HCT116 (cell line): ENCODE measurements around the gene SPAG5. TPM values are rescaled to one million over a fixed set of nuclear protein-coding genes. Genes with fewer than 3 reads are reported as not detected.

Experiments used
- ATAC-seq: fragments of 200-7000 bp; cut with Tn5 transposase; 2 replicates; pipeline ENCODE4 v1.9.1; 2020; ENCODE audit warnings: mild to moderate bottlenecking, moderate library complexity
- BruUV-seq: library from RNA; stranded (reverse); fragments of 400-500 nt; replicated peaks from 2 replicates; lab custom pipeline; 2021; lab: Mats Ljungman, UMichigan
- CTCF ChIA-PET: fragments of 300-600 bp; sonication (Branson Sonifier 250); formaldehyde crosslinking; loops from one replicate; lab custom pipeline; 2021; ENCODE audit warnings: antibody characterized with exemption; lab: Charles Lee
- POLR2A ChIA-PET: fragments of 300-600, 350-600 bp; sonication (Branson Sonifier 250); formaldehyde crosslinking; loops from one replicate; lab custom pipeline; 2021; ENCODE audit warnings: antibody characterized with exemption; lab: Charles Lee
- RAD21 ChIA-PET, 2 experiments: fragments of 300-600 bp; sonication (Branson Sonifier 250); formaldehyde crosslinking; loops; one replicate each; lab custom pipeline; 2023; ENCODE audit warnings: low total read pairs in 2 of 2; ENCODE audit not compliant: uncharacterized antibody in 2 of 2, unreplicated experiment in 2 of 2, low non-redundant PET in 1 of 2; lab: Charles Lee
- DNase-seq: peaks from one replicate; pipeline ENCODE4 v3.0.0-alpha.2; 2010; ENCODE audit warnings: low read depth, low spot score
- H2AFZ ChIP-seq: fragments of 200-600 bp; shearing (Covaris generic), sonication (generic); 2 replicates; pipeline ENCODE4 v1.6.1; 2017; ENCODE audit warnings: low read depth, mixed run types, mixed read lengths, antibody characterized with exemption, low read length; ENCODE audit not compliant: poor library complexity, severe bottlenecking
- H3K27ac ChIP-seq: 2 replicates; pipeline ENCODE4 v1.5.1; 2012; ENCODE audit warnings: low read depth, low read length
- H3K27me3 ChIP-seq: fragments of 200-600 bp; sonication (generic); 2 replicates; pipeline ENCODE4 v1.6.1; 2016; ENCODE audit warnings: mixed run types, low read length, mixed read lengths; ENCODE audit not compliant: insufficient read depth
- H3K36me3 ChIP-seq, 2 experiments: fragments of 200-500 bp in 1 of 2; fragments of 200-600 bp in 1 of 2; sonication (Bioruptor generic) in 1 of 2; sonication (generic) in 1 of 2; 2 replicates each; pipeline versions ENCODE4 v1.5.1 to v1.6.1; 2014 to 2016; ENCODE audit warnings: low read length in 2 of 2, inconsistent platforms in 1 of 2, mixed read lengths in 1 of 2, mixed run types in 1 of 2; ENCODE audit not compliant: insufficient read depth in 2 of 2, control insufficient read depth in 1 of 2
- H3K4me1 ChIP-seq, 2 experiments: fragments of 200-600 bp in 1 of 2; sonication (generic) in 1 of 2; 2 replicates each; pipeline versions ENCODE4 v1.5.1 to v1.6.1; 2012 to 2017; ENCODE audit warnings: low read length in 2 of 2, inconsistent platforms in 1 of 2, mild to moderate bottlenecking in 1 of 2, mixed read lengths in 1 of 2, mixed run types in 1 of 2, moderate library complexity in 1 of 2; ENCODE audit not compliant: insufficient read depth in 2 of 2, control insufficient read depth in 1 of 2
- H3K4me2 ChIP-seq: fragments of 200-600 bp; sonication (generic); 2 replicates; pipeline ENCODE4 v1.6.1; 2017; ENCODE audit warnings: mixed run types, low read length, mixed read lengths
- H3K4me3 ChIP-seq, 2 experiments: fragments of 200-600 bp in 1 of 2; sonication (generic) in 1 of 2; replicated peaks in 1 of 2; 2 replicates each; pipeline ENCODE4 v1.5.1; 2011 to 2016; ENCODE audit warnings: low read length in 2 of 2, control low read depth in 1 of 2, low read depth in 1 of 2, mild to moderate bottlenecking in 1 of 2, mixed read lengths in 1 of 2, mixed run types in 1 of 2
- H3K79me2 ChIP-seq: fragments of 200-600 bp; sonication (generic); 2 replicates; pipeline ENCODE4 v1.6.1; 2017; ENCODE audit warnings: mild to moderate bottlenecking, mixed run types, low read length, moderate library complexity, mixed read lengths; ENCODE audit not compliant: insufficient read depth
- H3K9ac ChIP-seq: fragments of 200-600 bp; sonication (generic); 2 replicates; pipeline ENCODE4 v1.6.1; 2016; ENCODE audit warnings: low read length, mixed read lengths
- H3K9me2 ChIP-seq: fragments of 200-600 bp; sonication (generic), shearing (Covaris generic); 2 replicates; pipeline ENCODE4 v1.6.1; 2017; ENCODE audit warnings: mixed run types, mild to moderate bottlenecking, moderate library complexity; ENCODE audit not compliant: insufficient read depth
- H3K9me3 ChIP-seq, 2 experiments: fragments of 200-500 bp in 1 of 2; fragments of 200-600 bp in 1 of 2; sonication (Bioruptor generic) in 1 of 2; sonication (generic) in 1 of 2; 2 replicates each; pipeline ENCODE4 v1.6.1; 2014 to 2017; ENCODE audit warnings: low read length in 2 of 2, mixed read lengths in 2 of 2, inconsistent platforms in 1 of 2, low read depth in 1 of 2, mild to moderate bottlenecking in 1 of 2, mixed run types in 1 of 2, moderate library complexity in 1 of 2; ENCODE audit not compliant: control insufficient read depth in 1 of 2, insufficient read depth in 1 of 2
- H4K20me1 ChIP-seq: fragments of 200-600 bp; sonication (generic), shearing (Covaris generic); 2 replicates; pipeline ENCODE4 v1.6.1; 2017; ENCODE audit warnings: mixed run types, mild to moderate bottlenecking, moderate library complexity; ENCODE audit not compliant: insufficient read depth
- CBX3 ChIP-seq: IDR thresholded peaks from 2 replicates; pipeline ENCODE4 v1.6.1; 2012; ENCODE audit warnings: low read depth
- CTCF ChIP-seq, 3 experiments: fragments of 200-600 bp in 1 of 3; sonication (generic) in 1 of 3; IDR thresholded peaks in 2 of 3; conservative IDR thresholded peaks in 1 of 3; 2 replicates each; pipeline ENCODE4 v1.5.1; 2012 to 2017; ENCODE audit warnings: low read depth in 2 of 3, low read length in 2 of 3, antibody characterized with exemption in 1 of 3, borderline replicate concordance in 1 of 3, control low read depth in 1 of 3, mild to moderate bottlenecking in 1 of 3, mixed read lengths in 1 of 3, mixed run types in 1 of 3, moderate library complexity in 1 of 3; ENCODE audit not compliant: insufficient read depth in 1 of 3
- EGR1 ChIP-seq: IDR thresholded peaks from 2 replicates; pipeline ENCODE4 v1.6.1; 2012; ENCODE audit warnings: low read depth
- ELF1 ChIP-seq: IDR thresholded peaks from 2 replicates; pipeline ENCODE4 v1.6.1; 2012; ENCODE audit warnings: low read depth, borderline replicate concordance
- EZH2phosphoT487 ChIP-seq: fragments of 200-600 bp; IDR thresholded peaks from 2 replicates; pipeline ENCODE4 v1.6.1; 2018; ENCODE audit warnings: antibody characterized with exemption, borderline replicate concordance
- FOSL1 ChIP-seq: IDR thresholded peaks from 2 replicates; pipeline ENCODE4 v1.6.1; 2012; ENCODE audit warnings: low read depth
- RAD21 ChIP-seq: IDR thresholded peaks from 2 replicates; pipeline ENCODE4 v1.6.1; 2012; ENCODE audit warnings: low read depth, mild to moderate bottlenecking
- SIN3A ChIP-seq: IDR thresholded peaks from 2 replicates; pipeline ENCODE4 v1.6.1; 2012; ENCODE audit warnings: low read depth
- ZBTB33 ChIP-seq: IDR thresholded peaks from 2 replicates; pipeline ENCODE4 v1.6.1; 2011; ENCODE audit warnings: mild to moderate bottlenecking, low read length, moderate library complexity; ENCODE audit not compliant: insufficient replicate concordance; ENCODE audit errors: extremely low read depth
- ZFX ChIP-seq: fragments of 450-650 bp; IDR thresholded peaks from 2 replicates; pipeline ENCODE4 v1.6.1; 2017
- intact Hi-C: fragments of 100-400 bp; cut with micrococcal nuclease; formaldehyde crosslinking; loops from 2 replicates; pipeline ENCODE4 v1.10.0; 2022
- total RNA-seq: library from RNA; stranded (reverse); gene quantifications from one replicate; pipeline ENCODE4 v1.2.1, GENCODE V29; 2021; ENCODE audit not compliant: unreplicated experiment

Gene SPAG5
- total RNA-seq, 1 experiment from 2014 or later: 94.9 TPM

GRCh38 chr17:28580959-28581358 lies 17.9 kb downstream of the SPAG5 start:
- CTCF ChIA-PET: no interaction called here
- intact Hi-C loops: no loop called here
- H3K27me3 ChIP-seq: no peaks in the 10 kb centered on the region
- H2AFZ ChIP-seq: no peak overlapping the region
- no peaks in the 10 kb centered on the region for H3K9me2 ChIP-seq
- H3K27ac ChIP-seq: no peak overlapping the region
- no peaks in the 10 kb centered on the region for H3K79me2 ChIP-seq
- TF ChIP-seq EZH2phosphoT487 (no peak), CTCF (IDR thresholded peaks at IDR 0.05 in 2 of 3, conservative IDR thresholded peaks at IDR 0.05 in 1 of 3; ENCODE audit: borderline replicate concordance in 1 of 3, insufficient read depth in 1 of 3, low read depth in 2 of 3, low read length in 2 of 3) (no peak), FOSL1 (no peak), CBX3 (no peak), ZFX (no peak), SIN3A (no peak)
- POLR2A ChIA-PET: no interaction called here
- DNase-seq (no peak), ATAC-seq (no peak)
- H3K9ac ChIP-seq: no peak overlapping the region
- RAD21 ChIA-PET: no interaction called here
- no peak overlapping the region for H3K4me2 ChIP-seq
- no TSS peak for BruUV-seq
- H4K20me1 ChIP-seq: no peaks in the 10 kb centered on the region
- H3K4me3 ChIP-seq: no peak overlapping the region
- peaks cover 6 to 9% of the 10 kb centered on the region in 2 experiments; a peak in 3 of 4 replicates for H3K4me1 ChIP-seq
- peaks cover 55 to 66% of the 10 kb centered on the region in 2 experiments for H3K36me3 ChIP-seq
- no peaks in the 10 kb centered on the region for H3K9me3 ChIP-seq

GRCh38 chr17:28579526-28579925 lies 19.3 kb downstream of the SPAG5 start:
- peaks cover 40 to 52% of the 10 kb centered on the region in 2 experiments for H3K36me3 ChIP-seq
- intact Hi-C loops: no loop called here
- no TSS peak for BruUV-seq

More at GRCh38 chr17:28579526-28579925, 19.3 kb downstream of the SPAG5 start:
- ATAC-seq: no peak
- no peaks in the 10 kb centered on the region for H3K79me2 ChIP-seq
- no peak overlapping the region for H3K27ac ChIP-seq
- H2AFZ ChIP-seq: no peak overlapping the region
- H3K9me2 ChIP-seq: no peaks in the 10 kb centered on the region
- no peaks in the 10 kb centered on the region for H3K9me3 ChIP-seq
- H3K4me3 ChIP-seq: no peak overlapping the region
- peaks cover 6 to 9% of the 10 kb centered on the region in 2 experiments; a peak in 3 of 4 replicates for H3K4me1 ChIP-seq
- H3K4me2 ChIP-seq: no peak overlapping the region
- ChIA-PET POLR2A (interaction anchor here (1.0 kb wide), 1 partner anchor 26 kb away, joined by 3 read pairs; no protein-coding TSS in a partner anchor), RAD21 (no interaction called here), CTCF (no interaction called here)
- H4K20me1 ChIP-seq: no peaks in the 10 kb centered on the region
- no peak for TF ChIP-seq ZBTB33
- TF ChIP-seq RAD21: no peak
- TF ChIP-seq FOSL1: no peak
- TF ChIP-seq SIN3A: no peak
- no peak for TF ChIP-seq EGR1
- TF ChIP-seq ELF1: no peak
- H3K9ac ChIP-seq: no peak overlapping the region
- DNase-seq: no peak
- no peaks in the 10 kb centered on the region for H3K27me3 ChIP-seq
